ENCODE results near the gene RHEB.

RHEB gene, protein sequence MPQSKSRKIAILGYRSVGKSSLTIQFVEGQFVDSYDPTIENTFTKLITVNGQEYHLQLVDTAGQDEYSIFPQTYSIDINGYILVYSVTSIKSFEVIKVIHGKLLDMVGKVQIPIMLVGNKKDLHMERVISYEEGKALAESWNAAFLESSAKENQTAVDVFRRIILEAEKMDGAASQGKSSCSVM

DNA sequence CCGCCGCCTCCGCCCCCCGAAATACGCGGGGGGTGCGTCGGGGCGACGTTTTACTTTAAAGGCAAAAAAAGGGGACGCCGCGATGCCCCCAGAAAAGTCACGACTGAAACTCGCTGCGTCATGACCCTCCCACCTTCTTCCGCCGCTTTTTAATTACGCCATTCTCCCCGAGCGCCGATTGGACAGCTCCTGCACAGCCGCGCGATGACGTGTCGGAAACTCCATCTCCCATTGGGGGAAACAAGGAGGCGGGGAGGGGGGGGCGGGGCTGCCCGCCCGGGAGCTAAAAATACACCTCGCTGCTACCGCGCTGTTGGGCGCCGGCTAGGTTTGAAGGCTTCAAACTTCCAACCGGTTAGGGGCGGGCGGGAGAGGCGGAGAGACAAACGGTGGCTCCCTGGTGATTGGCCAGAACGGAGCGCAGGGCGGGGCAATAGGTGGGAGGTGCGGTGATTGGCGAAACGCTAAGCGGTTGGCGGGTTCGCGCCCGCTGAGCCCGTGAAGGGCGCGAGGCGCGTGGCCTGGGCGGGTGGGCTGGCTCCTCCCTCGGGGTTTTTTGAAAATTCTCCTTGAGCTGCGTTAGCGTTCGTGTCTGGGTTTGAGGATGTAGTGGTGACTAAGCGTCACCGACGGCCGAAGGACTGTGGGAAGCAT, at the start of gene RHEB:
TSS of gene RHEB (minus strand) at position 131 of the 654 bp plus-strand sequence. CDS start 384 bp downstream, outside the sequence.
- in situ Hi-C loops (cut with MboI; ENCODE audit: low sequenced_read_pairs), result no loop called here

DNA sequence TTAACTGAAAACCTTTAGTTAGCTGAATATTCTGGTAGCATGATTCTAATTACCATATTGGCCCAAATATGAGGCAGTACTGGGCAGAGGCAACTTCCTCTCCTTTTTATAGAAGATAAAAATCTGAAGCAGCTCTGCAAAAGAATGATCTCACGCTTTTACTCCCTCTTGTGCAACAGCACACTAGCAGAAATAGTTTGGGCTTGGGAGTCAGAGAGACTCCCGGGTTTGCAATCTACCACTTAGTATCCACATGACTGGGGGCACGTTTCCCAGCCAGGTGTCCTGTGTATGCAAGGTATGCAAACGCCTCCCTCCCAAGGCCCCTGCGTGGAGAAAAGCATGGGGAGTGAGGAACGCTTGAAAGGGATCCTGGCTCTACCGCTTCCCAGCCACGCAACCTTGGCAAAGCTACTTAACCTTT, 47.2 kb upstream of the RHEB start:
- in situ Hi-C loops (cut with MboI; ENCODE audit: low sequenced_read_pairs), result no loop called here

DNA sequence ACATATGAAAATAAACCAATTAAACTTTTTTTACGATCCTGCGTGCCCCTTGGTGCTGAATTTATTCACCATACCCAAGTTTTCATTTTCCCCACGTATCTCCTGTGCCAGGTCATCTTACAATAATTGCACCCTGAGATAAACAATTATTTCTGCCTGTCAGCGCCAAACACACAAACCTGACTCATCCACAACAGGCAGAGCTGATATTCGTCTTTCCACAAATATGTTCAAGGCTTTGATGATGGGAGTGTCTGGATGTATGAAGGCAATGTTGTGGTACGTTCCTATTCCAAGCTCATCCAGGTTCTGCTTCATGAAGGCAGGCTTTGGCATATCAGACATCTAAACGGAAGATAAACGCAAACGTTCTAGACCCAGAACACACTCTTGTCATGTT, 45.8 kb upstream of the RHEB start:
- in situ Hi-C loops (cut with MboI; ENCODE audit: low sequenced_read_pairs), result no loop called here

DNA sequence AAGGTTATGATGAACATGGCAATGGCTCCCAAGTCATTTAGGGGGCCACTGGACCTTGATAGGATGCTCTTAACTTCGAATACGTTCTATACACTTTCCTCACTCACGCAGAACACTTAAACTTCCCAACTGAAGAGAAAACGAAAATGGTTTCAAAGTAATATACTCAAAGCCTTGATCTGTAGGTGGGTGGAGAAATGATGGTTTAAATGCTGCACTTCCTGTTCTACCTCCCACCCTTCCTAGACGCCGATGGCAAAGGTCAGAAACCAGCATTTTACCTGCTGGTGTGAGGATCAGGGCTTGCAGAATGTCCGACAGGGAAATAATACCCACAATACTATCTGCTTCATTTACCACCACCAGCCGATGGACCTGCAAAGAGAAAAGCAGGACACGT, 40.5 kb upstream of the RHEB start:
- in situ Hi-C loops (cut with MboI; ENCODE audit: low sequenced_read_pairs), result no loop called here

DNA sequence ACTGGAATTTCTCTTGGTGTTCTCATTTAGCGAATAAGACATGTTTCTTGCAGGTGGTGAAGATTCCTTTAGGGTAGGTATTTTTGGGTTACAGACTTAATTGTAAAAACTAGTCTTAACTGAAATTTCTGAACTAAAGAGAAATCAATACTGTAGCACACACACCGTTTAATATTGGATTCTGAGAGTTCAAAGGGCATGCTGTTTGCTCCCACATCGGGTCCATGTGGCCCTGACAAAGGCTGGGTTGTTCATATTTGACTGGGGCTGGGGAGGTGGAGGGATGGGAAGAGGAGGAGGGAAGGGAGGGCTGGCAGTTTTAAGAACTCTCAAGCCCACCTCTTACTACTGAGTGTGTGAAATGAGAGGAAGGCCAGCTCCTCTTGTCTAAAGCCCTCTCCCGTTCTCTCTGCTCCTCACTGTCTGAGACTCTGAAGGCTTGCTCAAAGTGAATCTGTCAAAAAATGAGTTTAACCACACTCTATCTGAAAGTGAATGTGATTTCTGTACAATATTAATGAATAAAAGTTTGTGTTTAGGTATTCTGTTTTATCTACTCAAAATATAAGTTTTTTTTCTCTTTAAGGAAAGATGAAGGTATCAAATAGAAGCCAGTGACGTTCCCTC, 40.0 kb upstream of the RHEB start:
- in situ Hi-C loops (cut with MboI; ENCODE audit: low sequenced_read_pairs), result no loop called here

DNA sequence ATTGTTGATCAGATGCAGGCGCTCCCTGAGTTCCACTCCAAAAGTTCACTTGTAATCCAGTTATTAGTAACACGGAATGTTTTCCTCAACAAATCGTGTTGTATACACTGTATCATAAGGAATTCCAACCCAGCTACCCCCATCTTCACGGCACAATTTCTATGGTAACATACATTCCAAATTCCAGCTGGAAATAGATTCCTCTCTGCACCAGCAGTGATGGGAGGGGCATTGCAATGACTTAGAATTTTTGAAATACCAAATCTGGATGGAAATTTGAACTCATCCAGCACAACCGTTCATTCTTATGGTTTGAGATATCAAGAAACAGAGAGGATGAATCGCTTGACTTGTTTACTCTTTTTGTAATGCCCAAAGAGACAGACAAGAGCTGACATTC, 38.9 kb upstream of the RHEB start:
- in situ Hi-C loops (cut with MboI; ENCODE audit: low sequenced_read_pairs), result no loop called here

DNA sequence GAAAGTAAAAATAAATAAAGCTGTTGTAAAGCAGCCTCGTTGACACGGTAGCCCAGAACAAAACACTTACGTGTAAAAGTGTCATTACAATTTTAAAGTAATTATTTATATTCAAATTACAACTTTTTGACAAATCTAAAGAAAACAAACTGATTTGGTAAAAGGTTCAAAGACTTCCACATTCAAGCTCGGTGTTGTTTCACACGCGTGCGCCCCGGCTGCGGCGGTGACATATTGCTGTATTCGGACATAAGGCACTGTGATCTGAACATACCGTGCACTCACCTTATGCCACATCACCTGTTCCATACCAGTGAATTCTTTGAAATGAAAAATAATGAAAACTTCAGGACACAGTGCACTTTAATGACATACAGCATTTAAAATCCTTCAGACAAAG, 36.9 kb upstream of the RHEB start:
- in situ Hi-C loops (cut with MboI; ENCODE audit: low sequenced_read_pairs), result no loop called here

DNA sequence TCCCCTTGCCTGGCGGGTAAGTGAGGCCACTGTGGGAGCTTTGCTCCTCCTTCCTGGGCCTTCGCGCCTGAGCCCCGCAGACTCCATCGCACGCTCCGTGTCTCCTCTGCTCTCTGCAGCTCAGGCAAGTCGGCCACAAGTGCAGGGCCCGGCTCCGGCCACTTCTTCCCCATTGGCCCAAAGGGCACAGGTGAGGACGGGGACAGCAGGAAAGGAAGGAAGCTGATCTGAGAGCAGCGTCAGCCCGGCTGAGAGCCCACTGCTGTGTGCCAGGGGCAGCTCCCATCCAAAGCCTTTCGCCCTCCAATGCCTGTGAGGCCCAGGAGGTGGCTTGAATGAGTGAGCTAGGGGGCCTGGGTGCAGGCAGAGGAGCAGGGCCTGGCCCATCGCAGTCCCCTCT, 33.7 kb upstream of the RHEB start:
- in situ Hi-C loops (cut with MboI; ENCODE audit: low sequenced_read_pairs), result no loop called here

DNA sequence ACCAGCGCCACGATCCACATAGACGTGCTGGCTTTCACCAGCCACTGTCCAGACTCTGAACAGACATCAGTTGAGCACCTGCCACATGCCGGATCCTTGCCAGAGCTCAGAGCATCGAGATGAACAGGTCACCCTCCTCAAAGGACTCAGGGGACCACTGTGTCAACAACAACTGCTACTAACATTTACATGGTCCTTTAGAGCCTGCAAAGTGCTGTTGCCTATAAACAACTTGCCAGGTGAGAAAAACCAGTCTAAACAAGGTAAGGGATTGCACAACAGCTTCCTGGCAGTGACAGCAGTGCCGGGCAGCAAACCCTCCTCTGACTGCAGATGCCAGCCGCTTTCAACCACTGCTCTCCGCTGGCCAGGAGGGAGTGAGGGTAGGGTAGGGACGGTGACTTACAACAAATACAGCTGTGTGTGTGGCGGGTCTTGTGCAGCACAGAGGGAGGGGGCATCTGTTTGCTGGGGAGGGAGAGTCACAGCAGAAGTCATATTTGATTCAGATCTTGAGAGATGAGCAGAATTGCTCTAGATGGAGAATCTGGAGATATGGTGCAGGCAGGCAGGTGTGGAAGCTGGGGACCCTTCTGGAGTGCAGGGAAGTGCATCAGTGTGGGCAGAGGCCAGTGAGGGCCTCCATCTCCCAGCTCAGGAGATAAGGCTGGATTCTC, 32.8 kb upstream of the RHEB start:
- in situ Hi-C loops (cut with MboI; ENCODE audit: low sequenced_read_pairs), result no loop called here

DNA sequence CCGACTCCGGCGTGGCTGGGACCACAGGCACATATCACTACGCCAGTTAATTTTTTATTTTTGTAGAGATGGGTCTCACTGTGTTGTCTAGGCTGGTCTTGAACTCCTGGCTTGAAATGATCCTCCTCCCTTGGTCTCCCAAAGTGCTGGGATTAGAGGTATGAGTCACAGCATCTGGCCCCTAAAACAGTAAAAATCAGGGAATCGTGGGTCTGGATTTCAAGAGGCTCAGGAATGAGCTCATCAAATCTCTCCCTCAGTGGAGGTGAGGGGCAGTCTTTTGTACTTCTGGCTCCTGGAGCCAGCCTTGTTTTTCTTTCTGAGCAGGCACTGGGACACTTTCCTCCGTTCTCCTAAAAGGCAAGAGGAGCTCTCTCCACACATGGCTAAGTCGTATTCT, 32.1 kb upstream of the RHEB start:
- in situ Hi-C loops (cut with MboI; ENCODE audit: low sequenced_read_pairs), result no loop called here

DNA sequence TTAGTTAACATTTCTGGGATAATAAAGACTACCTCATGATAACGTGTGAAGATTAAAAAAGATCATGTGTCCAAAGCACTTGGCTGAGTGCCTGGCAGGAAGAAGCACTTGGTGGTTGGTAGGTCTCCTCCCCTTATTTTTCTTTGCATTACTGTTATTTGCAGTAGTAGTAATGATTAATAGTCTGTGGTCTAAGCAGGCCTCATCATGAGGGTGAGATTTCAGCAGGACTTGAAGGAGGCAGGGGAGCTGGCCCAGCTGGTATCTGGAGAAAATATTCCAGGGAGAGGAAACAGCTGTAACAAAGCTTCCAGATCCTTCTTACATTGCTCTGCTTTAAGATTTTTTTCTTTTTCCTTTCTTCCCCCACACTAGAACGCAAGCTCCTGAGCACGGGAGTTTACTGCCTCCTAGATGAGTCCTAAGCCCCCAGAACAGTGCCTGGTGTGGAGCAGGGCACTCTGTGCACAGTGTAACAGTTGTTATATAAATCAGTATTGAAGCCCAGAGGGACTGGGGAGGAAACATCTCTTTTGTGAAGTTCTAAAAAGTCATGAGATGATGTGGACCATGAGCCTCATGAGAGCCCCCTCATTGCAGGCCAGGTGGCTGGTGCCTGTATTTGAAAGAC, 31.1 kb upstream of the RHEB start:
- in situ Hi-C loops (cut with MboI; ENCODE audit: low sequenced_read_pairs), result no loop called here

DNA sequence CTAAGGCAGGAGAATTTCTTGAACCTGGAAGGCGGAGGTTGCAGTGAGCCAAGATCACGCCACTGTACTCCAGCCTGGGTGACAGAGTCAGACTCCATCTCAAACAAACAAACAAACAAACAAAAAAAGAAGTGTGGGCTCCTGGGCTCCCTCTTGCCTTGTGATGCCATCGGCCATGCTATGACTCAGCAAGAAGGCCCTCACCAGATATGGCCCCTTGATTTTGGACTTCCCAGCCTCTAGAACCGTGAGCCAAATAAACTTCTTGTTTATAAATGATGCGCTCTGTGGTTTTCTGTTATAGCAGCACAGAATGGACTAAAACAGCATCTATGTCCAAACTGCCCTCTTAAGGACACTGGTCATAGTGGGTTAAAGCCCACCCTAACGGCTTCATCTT, 29.9 kb upstream of the RHEB start:
- in situ Hi-C loops (cut with MboI; ENCODE audit: low sequenced_read_pairs), result no loop called here

DNA sequence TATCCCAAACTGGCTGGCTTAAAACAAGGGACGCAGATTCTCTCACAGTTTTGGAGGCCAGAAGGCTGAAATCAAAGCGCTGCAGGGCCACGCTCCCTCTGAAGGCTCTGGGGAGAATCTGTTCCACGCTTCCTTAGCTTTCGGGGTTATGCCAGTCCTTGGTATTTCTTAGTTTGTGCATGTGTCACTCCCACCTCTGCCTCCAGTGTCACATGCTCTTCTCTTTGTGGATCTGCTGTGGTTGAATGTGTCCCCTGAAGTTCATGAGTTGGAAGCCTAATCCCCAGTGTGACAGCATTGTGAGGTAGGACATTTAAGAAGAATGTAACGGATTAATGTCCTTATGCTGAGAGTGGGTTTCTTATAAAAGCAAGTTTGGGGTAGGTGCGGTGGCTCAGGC, 29.4 kb upstream of the RHEB start:
- in situ Hi-C loops (cut with MboI; ENCODE audit: low sequenced_read_pairs), result no loop called here

DNA sequence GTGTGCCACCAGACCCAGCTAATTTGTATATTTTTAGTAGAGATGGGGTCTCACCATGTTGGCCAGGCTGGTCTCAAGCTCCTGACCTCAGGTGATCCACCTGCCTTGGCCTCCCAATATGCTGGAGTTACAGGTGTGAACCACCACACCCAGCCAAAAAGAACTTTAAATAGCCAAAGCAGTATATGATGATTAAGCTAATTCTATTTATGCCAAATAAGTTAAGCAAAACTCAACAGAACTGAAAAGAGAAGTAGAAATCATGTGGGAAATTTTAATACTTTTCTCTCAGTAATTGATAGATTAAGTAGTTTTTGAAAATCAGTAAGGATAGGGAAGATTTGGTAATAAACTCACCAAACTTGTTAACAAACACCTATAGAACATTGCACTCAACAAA, 24.5 kb upstream of the RHEB start:
- in situ Hi-C loops (cut with MboI; ENCODE audit: low sequenced_read_pairs), result no loop called here

DNA sequence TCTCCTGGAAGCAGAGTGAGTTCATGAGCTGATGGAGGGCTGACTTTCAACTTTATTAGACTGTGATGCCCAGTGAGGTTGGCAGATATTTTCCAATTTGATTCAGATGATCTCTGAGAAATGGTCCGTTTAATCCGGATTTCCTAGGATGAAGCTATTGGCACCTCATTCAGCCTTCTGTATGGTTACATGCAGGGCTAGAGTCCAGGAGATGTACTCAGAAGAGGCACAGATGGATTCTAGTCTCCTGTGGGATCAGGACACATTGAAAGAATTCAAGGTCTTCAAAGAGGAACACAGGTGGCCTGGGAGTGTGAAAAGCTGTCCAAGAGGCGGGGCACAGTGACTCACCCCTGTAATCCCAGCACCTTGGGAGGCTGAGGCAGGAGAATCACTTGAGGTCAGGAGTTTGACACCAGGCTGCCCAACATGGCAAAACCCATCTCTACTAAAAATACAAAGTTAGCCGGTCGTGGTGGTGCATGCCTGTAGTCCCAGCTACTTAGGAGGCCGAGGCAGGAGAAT, 23.0 kb upstream of the RHEB start:
- in situ Hi-C loops (cut with MboI; ENCODE audit: low sequenced_read_pairs), result no loop called here

DNA sequence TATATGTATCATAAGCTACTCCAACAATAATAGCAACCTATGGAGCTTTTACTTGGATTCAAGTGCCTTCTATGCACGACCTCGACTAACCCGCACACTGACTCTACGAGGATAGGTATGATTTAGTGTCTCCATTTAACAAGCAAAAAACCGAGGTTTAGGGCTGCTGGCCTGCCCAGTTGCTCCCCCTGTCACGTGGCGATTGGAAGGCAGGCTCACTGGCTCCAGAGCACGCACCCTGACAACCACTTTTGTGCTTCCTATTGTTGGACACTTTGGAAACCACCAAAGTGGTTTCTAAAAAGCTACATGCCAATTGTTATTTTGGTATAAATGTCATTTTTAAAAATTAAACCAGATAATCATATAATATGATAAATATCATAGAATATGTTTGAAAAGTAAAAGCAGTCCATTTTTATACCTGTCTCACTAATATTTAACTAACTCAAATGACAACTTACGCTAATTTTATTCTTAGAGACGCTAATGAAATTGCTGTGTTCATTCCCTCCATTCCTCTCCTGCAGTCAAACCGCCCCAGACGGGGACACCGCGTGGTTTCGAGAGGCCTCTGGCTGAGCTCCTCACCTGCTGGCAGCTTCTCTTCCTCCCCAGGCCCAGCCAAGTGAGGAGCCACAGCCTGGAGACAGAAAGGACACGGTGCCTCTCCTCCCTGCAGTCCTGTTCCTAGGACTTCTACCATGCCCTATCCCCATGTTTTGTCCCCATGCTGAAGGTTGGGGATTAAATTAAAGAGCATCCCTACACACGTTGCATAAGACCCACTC, 22.2 kb upstream of the RHEB start:
- in situ Hi-C loops (cut with MboI; ENCODE audit: low sequenced_read_pairs), result no loop called here

DNA sequence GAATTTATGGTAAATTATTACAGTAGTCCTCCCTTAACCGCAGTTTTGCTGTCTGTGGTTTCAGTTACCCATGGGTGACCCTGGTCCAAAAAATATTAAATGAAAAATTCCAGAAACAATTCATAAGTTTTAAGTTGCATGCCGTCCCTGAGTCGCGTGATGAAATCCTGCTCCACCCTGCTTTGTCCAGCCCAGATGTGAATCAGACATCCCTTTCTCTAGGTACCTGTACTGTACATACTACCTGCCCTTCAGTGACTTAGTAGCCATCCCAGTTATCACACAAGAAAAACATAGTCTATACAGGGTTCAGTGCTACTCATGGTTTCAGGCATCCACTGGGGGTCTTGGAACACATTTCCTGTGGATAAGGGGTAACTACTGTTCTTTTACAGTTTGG, 20.5 kb upstream of the RHEB start:
- in situ Hi-C loops (cut with MboI; ENCODE audit: low sequenced_read_pairs), result no loop called here

DNA sequence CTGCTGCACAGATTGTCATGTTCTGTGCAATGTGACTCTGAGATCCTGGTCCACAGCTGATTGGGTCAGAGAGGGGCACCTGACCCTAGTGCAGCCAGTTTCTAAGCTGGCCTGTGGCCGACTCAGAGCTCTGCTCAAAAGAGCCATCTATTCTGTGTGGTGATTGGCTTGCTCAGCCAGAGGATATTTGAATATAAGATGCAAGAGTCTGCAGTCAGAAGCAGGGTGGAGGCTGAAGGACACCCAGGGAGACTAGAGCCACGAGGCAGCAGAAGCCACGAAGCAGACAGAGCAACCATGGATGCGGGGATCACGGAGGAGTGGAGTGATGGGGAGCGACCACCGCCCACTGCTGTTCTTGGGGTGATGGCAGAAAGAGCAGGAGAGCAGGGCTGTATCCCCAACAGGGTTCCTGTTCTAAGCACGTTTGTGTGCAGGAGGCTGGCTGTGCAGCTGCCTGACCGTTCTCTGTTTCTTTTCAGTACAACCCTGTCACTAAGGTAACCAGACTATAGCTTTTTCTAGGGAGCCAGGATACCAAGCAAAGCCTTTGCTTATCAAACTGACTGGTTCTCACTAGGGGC, 19.5 kb upstream of the RHEB start:
- in situ Hi-C loops (cut with MboI; ENCODE audit: low sequenced_read_pairs), result no loop called here

DNA sequence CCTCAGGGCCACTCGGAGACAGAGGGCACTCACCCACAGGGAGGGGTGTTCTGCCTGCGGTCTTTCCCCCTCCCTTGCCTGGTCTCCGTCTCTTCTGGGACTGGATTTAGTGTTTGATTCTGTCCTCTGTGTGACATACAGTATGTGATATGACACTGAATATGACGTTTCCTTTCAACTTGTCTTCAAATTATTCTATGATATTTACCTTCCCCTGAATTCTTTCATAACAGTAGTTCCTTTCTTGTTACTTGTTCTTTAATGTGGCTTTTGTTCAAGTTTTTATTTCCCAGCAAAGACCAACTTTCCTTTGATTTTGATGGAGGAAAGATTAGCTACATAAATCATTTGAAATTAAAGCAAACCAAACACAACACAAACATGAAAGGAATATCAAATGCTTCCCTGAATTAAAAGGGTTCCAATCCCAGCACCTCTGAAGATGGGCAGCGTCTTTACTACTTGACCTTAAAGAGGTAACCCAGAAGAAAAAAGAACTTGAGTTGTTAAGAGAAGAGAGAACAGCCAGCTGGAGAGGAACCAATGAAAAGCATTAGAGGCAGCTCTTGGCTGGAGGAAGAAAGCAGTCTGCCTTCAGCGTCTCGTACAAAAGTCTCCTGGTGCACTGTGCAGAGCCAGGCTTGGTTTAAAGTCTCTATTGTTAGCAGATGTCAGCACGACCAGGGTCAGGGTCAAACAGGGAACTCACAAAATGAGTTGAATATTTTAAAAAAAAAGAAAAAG, 18.3 kb upstream of the RHEB start:
- in situ Hi-C loops (cut with MboI; ENCODE audit: low sequenced_read_pairs), result no loop called here
